Effector CD8-positive, alpha-beta T cell (primary cell): ENCODE measurements around the gene PPP1R3D.
"Not testable (repeated sequence)": the region's sequence is repeated elsewhere in the genome, so short reads cannot be mapped to it uniquely, and the experiment has no call there.

Experiments
- DNase-seq: peaks from one replicate; lab custom pipeline; 2025; lab: John Stamatoyannopoulos, UW

Gene PPP1R3D

DNA sequence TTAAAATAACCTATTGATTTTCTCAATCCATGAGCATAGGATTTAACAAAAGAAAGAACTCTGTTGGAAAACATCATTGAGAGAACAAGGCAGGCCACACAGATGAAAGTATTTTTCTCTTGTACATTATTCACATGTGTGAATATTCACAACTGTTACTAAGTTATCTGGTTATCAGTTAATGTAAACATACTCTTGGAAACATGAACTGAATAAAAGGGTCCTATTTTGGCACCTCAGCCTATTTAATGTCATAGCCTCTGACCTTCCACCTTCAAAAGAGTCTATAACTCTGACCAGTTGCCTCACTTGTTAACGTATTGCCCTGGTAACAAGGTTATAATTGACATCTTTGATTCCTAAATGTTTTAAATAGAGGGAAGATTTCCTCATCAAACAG is 14.7 kb downstream of the PPP1R3D start:
- no peak for DNase-seq

DNA sequence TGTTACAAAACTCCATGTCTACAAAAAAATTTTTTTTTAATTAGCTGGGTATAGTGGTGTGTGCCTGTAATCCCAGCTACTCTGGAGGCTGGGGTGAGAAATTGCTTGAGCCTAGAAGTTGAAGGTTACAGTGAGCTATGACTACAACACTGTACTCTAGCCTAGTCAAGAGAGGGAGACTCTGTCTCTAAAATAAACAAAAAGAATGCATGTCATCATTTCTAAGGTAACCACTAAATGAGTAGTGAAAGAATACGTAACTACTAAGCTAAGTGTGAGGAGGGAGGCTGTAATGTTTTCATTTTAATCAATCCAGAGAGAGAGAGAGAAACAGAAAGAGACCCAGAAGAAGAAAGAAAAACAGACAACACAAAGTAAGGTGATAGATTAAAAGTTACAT is 16.6 kb downstream of the PPP1R3D start:
- DNase-seq = no peak

DNA sequence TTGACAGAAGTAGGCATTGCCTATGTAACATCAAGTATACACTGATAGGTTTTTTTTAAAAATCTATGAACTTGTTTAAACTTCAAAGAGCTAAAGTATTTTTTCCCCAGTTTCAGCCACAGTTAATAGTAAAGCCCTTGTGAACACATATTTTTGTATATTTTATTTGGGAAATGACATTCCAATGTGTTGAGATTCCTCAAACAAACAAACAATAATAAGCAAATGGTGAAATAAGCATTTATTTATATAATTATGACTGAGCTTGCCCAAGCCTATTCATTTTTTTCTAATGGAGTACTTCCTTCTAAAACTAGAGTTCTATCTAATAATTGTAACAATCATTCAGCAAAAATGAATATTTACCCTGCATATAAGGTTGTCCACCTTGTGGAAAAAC is 19.2 kb downstream of the PPP1R3D start:
- DNase-seq = no peak

DNA sequence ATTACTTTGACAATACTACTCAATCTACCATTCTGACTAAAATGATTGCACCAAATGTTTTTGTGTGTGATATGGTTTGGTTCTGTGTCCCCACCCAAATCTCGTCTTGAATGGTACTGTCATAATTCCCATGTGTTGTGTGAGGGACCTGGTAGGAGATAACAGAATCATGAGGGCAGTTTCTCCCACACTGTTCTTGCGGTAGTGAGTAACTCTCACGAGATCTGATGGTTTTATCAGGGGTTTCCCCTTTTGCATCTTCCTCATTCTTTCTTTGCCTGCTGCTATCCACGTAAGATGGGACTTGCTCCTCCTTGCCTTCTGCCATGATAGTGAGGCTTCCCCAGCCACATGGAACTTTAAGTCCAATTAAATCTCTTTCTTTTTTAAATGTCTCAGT is 27.5 kb downstream of the PPP1R3D start:
- DNase-seq = no peak

DNA sequence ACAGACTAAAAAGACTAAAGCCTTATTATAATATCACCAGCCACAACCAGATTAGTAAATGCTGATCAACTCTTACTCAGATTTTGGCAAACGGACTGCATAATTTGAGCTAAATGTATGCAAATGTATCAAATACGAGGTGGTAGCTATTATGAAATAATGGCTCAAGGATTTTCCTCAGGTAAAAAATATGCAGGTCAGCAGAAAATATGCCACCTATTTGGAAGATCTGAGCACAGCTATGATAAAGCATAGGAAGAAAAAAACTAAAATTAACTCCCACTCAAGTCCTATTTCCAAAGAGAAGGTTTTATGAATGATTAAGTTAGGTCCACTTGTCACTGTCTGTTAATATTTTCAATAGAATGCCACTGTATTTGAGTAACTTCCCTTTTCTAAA is 29.1 kb downstream of the PPP1R3D start:
- no peak for DNase-seq

DNA sequence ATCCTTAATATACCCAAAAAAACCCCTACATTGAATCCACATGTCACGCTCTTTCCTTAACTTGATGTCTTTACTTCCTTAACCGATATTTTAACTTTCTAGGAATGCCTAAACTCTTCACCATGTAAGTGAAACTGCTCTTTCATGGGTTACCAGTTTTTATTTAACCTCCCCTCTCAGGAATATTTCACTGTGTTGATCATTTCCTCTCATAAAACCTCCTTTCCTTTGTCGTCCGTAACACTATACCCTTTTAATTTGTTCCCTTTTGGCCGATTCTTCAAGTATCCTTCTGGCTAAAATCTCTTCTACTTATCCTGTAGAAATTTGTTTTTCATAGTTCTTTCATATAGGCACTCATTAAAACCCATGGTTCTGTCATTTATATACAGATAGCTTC is 31.2 kb downstream of the PPP1R3D start:
- no peak for DNase-seq

DNA sequence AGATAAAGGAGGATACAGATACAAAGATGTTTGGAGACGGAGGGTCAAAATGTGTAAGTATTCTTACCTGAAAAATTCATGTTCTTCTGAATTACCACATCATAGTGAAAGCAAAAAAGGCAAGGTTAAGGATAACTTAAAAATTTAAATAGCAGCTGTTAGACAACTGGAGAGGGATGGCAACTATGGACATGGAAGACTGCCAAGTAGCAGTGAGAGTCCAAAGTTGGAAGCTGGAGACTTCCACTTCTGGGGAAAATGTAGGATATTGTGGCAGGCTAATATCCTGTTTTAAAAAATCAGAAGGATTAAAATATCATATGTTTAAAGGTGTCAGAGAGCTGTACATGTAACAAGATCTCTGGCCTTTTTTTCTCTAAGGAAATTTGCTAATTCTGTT is 36.5 kb downstream of the PPP1R3D start:
- no peak for DNase-seq

DNA sequence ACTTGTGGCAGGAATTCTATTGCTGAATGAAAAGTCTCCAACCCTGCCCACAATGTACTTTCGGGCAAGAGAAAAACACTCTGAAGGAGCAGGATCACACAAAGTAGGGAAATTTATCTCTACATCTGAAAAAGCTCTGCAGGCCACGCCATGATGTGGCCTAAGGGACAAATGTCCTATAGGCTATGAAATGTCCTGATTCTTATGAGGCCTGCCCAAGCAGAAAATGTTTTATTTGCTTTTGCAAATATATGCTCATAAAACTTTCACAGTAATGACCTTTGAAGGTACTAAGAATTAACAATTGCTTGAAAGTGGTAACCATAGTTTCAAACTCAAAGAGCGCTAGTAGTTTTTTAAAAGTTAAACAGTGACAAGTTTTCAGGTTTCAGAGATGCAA is 37.6 kb downstream of the PPP1R3D start:
- DNase-seq = no peak

DNA sequence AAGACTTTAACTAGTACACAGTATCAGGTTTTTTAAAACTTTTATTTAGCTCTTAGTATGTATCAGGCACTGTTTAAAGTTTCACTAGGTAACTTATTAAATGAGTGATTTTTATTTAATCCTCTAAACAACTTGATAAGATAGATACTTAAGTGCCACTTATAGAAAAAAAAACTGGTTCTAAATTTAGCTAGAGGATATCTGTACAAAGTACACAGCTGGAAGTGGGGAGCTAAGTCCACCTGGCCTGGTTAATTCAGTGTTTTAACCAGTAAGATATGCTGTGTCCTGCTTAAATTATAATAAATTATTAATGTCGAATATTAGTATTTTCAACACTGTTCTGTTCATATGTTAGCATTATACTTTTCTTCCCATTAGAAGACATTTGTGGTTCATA is 44.2 kb downstream of the PPP1R3D start:
- no peak for DNase-seq

DNA sequence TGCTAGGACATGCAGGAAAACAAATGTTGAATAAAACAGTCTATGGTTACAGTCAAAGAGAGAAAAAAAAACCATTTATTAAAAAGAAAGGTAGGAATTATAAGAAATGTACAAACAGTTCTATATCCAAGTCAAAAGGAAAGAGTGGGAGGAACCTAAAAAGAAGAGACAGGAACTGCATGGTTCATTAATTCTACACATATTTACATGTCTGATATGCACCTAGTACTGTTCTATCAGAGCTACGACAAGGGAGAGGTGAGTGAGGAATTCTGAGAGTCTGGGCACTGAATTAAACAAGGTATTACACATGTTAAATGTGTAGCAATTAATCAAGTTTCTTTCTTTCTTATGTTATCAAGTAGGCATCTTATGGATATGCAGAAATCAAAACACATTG is 48.5 kb downstream of the PPP1R3D start:
- DNase-seq = no peak

DNA sequence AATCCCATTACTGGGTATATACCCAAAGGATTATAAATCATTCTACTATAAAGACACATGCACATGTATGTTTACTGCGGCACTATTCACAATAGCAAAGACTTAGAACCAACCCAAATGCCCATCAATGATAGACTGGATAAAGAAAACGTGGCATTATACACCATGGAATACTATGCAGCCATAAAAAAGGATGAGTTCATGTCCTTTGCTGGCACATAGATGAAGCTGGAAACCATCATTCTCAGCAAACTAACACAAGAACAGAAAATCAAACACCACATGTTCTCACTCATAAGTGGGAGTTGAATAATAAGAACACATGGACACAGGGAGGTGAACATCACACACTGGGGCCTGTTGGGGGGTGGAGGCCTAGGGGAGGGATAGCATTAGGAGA is 50.1 kb downstream of the PPP1R3D start:
- DNase-seq = not testable (repeated sequence)

DNA sequence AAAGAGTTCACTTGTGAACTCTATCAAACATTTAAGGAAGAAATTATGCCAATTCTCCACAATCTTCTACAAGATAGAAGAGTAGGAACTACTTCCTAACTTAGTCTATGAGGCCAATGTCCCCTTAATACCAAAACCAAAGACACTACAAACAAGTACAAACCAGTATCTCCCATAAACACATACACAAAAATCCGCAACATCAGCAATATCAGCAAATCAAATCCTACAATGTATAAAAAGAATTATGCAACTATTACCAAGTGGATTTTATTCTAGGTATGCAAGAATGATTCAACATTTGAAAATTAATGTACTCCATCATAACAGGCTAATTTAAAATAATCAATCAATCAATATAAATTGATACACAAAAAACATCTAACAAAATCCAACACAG is 52.1 kb downstream of the PPP1R3D start:
- no peak for DNase-seq
